GM19324 (cell line): ENCODE results near the gene C21orf91.
"Not testable (repeated sequence)": the region's sequence is repeated elsewhere in the genome, so short reads cannot be mapped to it uniquely, and the experiment has no call there.

Experiments
- ATAC-seq: cut with Tn5 transposase; IDR thresholded peaks from one replicate; pipeline ENCODE4 v1.9.1; 2021; ENCODE audit warnings: mild to moderate bottlenecking, moderate library complexity; ENCODE audit not compliant: unreplicated experiment, low FRiP score

C21orf91 gene

GRCh38 chr21:17781524-17781923 is 37.6 kb downstream of the C21orf91 start:
- no peak for ATAC-seq

DNA sequence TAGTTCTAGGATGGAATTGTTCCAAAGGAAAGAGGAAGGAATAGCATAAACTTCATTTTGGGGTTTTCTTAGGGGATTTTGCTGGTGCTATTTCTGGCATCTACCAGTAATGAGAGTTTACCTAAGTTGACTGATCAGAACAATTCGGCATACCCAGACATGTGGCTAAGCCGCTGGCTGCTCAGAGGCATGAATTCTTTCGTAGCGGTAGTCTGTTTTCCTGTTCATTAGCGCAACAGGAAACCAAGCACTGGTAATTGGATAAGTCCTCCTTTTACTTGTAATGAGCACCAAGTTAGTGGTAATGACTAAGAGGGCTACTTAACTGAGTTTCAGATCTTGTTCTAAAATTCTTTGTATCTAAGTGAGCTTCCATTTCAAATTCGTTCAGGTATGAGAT is 38.6 kb downstream of the C21orf91 start:
- ATAC-seq, result peak; percentile 24

- ATAC-seq, result no peak
Observed at GRCh38 chr21:17779980-17780379, 39.2 kb downstream of the C21orf91 start.

GRCh38 chr21:17779496-17779895 is 39.7 kb downstream of the C21orf91 start:
- no peak for ATAC-seq

- ATAC-seq, result no peak
Observed at GRCh38 chr21:17777072-17777765, 41.9 kb downstream of the C21orf91 start.

DNA sequence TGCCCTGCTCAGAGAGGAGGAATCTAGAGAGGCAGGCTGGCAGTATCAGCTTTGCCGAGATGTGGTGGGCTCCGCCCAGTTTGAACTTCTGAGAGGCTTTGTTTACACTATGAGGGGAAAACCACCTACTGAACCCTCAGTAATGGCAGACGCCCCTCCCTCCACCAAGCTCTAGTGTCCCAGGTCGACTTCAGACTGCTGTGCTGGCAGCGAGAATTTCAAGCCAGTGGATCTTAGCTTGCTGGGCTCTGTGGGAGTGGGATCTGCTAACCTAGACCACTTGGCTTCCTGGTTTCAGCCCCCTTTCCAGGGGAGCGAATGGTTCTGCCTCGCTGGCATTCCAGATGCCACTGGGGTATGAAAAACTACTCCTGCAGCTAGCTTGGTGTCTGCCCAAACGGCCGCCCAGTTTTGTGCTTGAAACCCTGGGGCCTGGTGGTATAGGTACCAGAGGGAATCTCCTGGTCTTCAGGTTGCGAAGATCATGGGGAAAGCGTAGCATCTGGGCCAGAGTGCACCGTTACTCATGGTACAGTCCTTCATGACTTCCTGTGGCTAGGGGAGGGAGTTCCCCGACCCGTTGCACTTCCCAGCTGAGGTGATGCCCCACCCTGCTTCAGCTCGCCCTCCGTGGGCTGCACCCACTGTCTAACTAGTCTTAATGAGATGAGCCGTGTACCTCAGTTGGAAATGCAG is 43.6 kb downstream of the C21orf91 start:
- peak; percentile 72 for ATAC-seq

- ATAC-seq, result not testable (repeated sequence)
Observed at GRCh38 chr21:17775021-17775420, 44.1 kb downstream of the C21orf91 start.

- no peak for ATAC-seq
Observed at GRCh38 chr21:17769447-17769845, 49.7 kb downstream of the C21orf91 start.

GRCh38 chr21:17768840-17769446 is 50.2 kb downstream of the C21orf91 start:
- ATAC-seq, result no peak

DNA sequence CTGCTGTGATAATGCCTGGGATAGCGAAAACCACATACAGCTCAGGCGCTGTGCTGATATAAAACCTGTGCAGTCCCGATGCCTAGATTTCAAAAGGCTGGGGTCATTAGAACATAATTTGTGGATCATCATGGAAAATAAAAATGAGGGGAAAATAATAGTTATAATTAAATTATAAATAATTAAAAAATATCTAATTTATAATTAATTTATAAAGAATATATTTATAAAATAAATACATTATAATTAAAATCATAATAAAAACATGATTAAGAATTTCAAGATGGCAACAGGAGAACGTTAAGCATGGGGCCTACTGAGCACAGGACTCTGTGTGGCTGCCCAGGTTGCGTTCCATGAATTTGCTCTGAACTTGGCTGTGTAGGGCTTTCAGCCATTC is 53.9 kb downstream of the C21orf91 start:
- no peak for ATAC-seq

DNA sequence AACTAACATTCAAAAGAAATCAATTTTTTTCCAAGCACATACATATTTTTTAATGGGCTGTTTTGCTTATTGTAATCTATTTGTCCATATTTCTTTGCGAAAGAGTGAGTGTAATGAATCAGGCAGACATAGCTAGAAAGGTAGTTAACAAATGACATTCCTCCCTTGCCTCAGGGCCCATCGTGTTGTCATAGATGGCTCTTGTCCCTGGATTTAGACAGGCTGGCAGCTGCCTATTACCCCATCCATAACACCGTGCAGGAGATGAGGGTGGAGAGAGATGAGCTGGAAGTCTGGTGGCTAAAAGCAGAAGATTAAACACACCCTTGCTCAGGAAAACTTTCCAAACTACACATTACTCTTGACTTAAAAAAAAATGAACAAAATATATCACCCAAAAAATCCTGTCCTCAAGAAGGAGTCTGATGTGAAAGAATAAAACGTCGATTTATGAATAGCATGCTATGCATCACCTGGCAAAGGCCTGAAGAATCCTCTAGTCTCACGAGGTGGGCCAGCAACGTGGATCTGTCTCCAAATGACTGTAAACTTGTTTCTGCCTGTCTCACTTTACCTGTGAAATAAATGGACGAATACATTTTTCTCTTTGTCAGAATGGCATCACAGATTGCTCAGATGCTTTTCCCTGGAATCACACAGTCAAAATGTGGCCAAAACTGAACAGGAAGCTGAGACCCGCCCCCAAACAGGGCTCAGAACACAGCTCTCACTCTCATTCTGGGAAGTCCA is 55.7 kb downstream of the C21orf91 start:
- ATAC-seq, result no peak

DNA sequence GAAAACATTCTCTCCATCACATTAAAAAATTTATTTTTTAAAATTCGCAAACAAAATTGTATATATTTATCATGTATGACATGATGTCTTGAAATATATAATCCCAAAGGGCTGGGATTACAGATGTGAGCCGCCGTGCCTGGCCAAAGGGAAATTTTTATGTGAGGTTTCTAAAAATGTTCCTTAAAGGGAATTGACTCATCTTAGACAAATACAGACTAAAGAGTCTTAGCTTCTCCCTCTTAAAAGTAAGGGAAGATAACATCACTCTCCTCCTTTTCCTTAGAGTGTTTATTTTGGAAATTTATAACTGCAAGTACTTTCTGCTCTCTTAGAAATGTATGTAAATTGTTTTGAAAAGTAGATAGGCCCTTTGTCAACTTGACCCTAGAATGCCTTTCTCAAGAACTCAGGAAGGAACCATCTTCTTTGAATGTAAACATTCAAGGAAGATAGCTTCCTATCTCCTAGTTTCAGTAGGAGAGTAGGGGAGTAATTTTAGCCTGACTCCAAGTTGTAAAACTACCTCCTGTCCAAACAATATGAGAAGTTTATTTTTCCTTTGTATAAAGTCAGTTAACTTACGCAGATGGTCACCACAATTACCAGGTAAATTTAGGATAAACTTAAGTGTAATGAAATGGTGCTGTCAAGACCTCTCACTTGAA is 59.5 kb downstream of the C21orf91 start:
- ATAC-seq, result no peak

DNA sequence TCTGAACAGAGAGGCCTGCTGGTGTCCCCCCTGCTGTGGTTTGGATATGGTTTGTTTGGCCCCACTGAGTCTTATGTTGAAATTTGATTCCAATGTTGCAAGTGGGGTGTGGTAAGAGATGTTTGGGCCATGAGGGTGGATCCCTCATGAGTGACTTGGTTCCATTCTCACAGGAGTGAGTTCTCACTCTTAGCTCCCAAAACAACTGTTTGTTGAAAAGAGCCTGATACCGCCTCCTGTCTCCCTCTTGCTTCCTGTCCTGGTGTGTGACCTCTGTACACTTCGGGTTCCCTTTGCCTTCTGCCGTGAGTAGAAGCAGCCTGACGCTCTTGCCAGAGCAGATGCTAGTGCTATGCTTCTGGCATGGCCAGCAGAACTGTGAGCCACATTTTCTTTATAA is 60.5 kb downstream of the C21orf91 start:
- no peak for ATAC-seq

DNA sequence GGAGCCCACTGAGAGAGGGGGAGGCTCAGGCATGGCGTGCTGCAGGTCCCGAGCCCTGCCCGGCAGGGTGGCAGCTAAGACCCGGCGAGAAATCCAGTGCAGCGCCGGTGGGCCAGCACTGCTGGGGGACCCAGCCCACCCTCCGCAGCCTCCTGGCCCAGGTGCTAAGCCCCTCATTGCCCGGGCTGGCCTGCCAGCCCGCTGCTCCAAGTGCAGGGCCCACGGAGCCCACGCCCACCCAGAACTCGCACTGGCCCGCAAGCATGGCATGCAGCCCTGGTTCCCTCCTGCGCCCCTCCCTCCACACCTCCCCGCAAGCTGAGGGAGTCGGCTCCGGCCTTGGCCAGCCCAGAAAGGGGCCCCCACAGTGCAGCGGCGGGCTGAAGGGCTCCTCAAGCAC is 61.5 kb downstream of the C21orf91 start:
- no peak for ATAC-seq

DNA sequence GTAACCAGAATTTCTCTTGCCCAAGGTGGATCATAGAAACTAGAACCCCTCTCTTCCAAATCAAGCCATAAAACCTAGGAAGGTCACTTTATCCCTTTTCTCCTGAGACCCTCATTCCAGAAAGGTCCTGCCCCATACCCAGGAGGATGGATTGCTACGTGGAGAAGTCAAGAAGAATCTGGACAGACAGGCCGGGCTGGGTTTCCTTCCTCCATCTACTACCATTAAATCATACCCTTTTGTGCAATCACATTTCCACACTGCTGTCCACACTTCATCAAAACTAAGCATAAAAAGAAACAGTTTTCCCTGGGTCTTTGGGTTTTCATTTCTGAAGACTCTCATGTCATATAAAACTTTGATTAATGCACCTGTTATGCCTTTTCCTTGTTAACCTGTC is 65.4 kb downstream of the C21orf91 start:
- no peak for ATAC-seq

DNA sequence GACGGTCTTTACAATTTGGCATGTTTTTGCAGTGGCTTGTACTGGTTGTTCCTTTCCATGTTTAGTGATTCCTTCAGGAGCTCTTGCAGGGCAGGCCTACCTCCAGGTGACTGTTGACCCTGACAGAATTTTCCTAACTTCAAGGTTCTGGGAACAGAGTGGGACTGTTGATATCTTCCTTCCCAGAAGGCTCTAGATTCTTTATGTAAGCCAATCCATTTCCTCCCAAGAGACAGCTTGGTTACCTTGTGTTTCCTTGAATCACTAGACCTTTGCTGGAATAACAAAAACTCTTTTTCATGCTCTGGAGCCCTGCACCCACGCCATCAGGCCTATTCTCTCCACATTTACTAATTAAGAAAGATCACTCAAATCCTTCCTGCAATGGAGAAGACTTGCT is 67.0 kb downstream of the C21orf91 start:
- ATAC-seq, result no peak

- ATAC-seq, result no peak
Observed at GRCh38 chr21:17746920-17747319, 72.2 kb downstream of the C21orf91 start.

DNA sequence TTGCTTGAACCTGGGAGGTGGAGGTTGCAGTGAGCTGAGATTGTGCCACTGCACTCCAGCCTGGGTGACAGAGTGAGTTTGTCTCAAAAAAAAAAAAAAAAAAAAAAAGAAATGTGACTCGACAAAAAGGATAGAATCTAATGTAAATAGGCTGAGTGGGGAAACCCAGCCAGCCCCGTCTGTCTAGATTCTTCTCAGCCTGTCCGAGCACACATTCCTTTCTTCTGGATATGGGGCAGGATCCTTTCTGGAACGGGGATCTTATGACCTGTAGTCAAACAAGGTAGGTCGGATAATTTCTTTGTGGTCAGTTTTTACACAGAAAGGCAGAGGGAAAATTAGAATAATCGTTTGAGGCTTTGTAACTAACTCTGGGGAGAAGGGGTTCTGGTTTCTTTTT is 74.1 kb downstream of the C21orf91 start:
- no peak for ATAC-seq

DNA sequence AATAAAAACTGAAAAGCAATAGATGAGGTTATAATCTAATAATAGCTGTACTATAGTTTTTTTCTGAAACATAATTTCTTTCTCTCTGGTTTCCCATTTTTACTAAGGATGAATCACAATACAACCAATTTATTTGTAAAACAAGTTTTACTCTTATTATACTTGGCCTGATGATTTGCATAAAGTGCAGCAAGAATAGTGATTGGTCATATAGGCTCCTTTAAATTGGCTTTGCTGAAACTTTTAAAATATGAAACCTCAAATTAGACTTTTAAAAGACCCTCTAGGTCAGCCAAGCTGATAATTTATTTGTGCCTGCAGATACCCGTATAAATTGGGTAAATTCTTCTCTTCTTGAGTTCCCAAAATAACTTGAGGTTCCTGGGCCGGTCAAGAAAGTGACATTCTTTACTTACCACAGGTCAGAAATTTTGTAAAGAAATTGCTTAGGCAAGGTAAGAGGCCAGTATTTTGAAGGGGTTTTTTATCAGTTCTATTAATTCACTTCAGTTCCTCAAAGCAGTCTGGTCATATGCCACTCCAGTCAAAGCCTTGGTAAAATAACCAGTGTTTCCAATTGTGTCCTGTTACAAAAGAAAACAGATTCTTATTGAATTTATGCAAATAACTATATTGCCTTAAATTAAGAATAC is 76.1 kb downstream of the C21orf91 start:
- no peak for ATAC-seq

GRCh38 chr21:17742181-17742580 is 77.0 kb downstream of the C21orf91 start:
- ATAC-seq, result no peak
